Hepatocyte (in vitro differentiated cells): Measurements from ENCODE around the gene PCOLCE2. TPM values are rescaled to one million over a fixed set of nuclear protein-coding genes. Genes with fewer than 3 reads are reported as not detected.
A peak's percentile ranks its signal among the peaks of the same experiment; 100 is the strongest.

Experiments used
- DNase-seq: peaks from one replicate; pipeline ENCODE4 v3.0.0-alpha.2; 2016; ENCODE audit warnings: low spot score
- H2AFZ ChIP-seq: fragments of 200-600 bp; sonication (generic); 2 replicates; pipeline ENCODE4 v1.6.0; 2016; ENCODE audit warnings: antibody characterized with exemption, mild to moderate bottlenecking
- H3K27ac ChIP-seq: fragments of 200-600 bp; sonication (generic); 2 replicates; pipeline ENCODE4 v1.5.1; 2016; ENCODE audit warnings: mild to moderate bottlenecking
- H3K27me3 ChIP-seq: fragments of 200-600 bp; sonication (generic); 2 replicates; pipeline ENCODE4 v1.6.1; 2016
- H3K36me3 ChIP-seq: fragments of 200-600 bp; sonication (generic); replicated peaks from 2 replicates; pipeline ENCODE4 v1.5.1; 2016; ENCODE audit warnings: low read depth; ENCODE audit not compliant: insufficient read depth
- H3K4me1 ChIP-seq: fragments of 200-600 bp; sonication (generic); 2 replicates; pipeline ENCODE4 v1.5.1; 2016; ENCODE audit warnings: mild to moderate bottlenecking, moderate library complexity; ENCODE audit not compliant: insufficient read depth
- H3K4me2 ChIP-seq: fragments of 200-600 bp; sonication (generic); 2 replicates; pipeline ENCODE4 v1.6.0; 2016
- H3K4me3 ChIP-seq: fragments of 200-600 bp; sonication (generic); 2 replicates; pipeline ENCODE4 v1.5.1; 2016; ENCODE audit warnings: mild to moderate bottlenecking
- H3K79me2 ChIP-seq: fragments of 200-600 bp; sonication (generic); 2 replicates; pipeline ENCODE4 v1.6.0; 2017; ENCODE audit warnings: mild to moderate bottlenecking
- H3K9me2 ChIP-seq: fragments of 200-600 bp; sonication (generic); replicated peaks from 2 replicates; pipeline ENCODE4 v1.6.0; 2017; ENCODE audit warnings: mild to moderate bottlenecking; ENCODE audit not compliant: insufficient read depth
- H3K9me3 ChIP-seq: fragments of 200-600 bp; sonication (generic); 2 replicates; pipeline ENCODE4 v1.5.1; 2016; ENCODE audit warnings: low read depth, mild to moderate bottlenecking
- H4K20me1 ChIP-seq: fragments of 200-600 bp; sonication (generic); 2 replicates; pipeline ENCODE4 v1.6.0; 2016; ENCODE audit warnings: mild to moderate bottlenecking; ENCODE audit not compliant: insufficient read depth, poor library complexity, severe bottlenecking
- EZH2 ChIP-seq: fragments of 200-600 bp; sonication (generic); IDR thresholded peaks from 2 replicates; pipeline ENCODE4 v1.6.1; 2016; ENCODE audit warnings: antibody characterized with exemption, mild to moderate bottlenecking, borderline replicate concordance
- EZH2phosphoT487 ChIP-seq: fragments of 200-600 bp; sonication (generic); IDR thresholded peaks from one replicate; pipeline ENCODE4 v1.6.1; 2018; ENCODE audit warnings: antibody characterized with exemption, mild to moderate bottlenecking, low read depth, moderate library complexity; ENCODE audit not compliant: unreplicated experiment, severe bottlenecking
- WGBS: methylation state at CpG from one replicate; pipeline ENCODE4 v1.1.6; 2016; ENCODE audit warnings: low lambda C conversion rate; ENCODE audit errors: missing lambda C conversion rate; 5-methylcytosine and 5-hydroxymethylcytosine counted together
- polyA plus RNA-seq: library from polyadenylated mRNA; unstranded; fragments of >200 nt; fragmentation: Nextera tagmentation; extraction: Ambion mirVana; gene quantifications from 2 replicates; pipeline ENCODE4 v1.2.1, GENCODE V29; 2016
- total RNA-seq: library from RNA; depleted of rRNA; stranded (reverse); fragments of >200 nt; gene quantifications from 2 replicates; pipeline ENCODE4 v1.2.3, GENCODE V29; 2014
- TF ChIP-seq, protein P1 (sequence below): fragments of 200-600 bp; sonication (generic); IDR thresholded peaks from 2 replicates; pipeline ENCODE4 v1.5.1; 2016; ENCODE audit warnings: antibody characterized with exemption, mild to moderate bottlenecking; ENCODE audit not compliant: poor library complexity

The PCOLCE2 gene
- total and polyA plus RNA-seq, 2 experiments from 2014 or later = 9.2 to 10.8 TPM

DNA sequence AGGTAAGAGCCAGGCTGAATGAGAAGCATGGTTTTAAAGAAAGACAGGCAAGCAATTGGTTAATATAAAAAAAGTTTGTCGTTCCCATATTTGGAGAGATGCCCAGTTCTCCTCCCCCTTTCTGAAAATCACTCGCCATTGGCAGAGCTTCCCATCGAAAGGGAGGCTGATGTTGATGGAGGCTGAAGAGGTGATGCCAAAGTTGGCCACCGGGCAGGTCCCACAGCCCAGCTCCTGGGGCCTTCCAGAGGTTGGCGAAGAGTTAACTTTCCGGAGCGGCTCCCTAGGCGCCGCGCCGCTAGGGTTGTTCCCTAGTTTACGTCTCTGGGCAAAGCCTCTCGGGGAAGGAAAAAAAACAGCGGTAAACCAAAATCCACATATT is 793 bp downstream of the PCOLCE2 start:
- peak overlapping the region; percentile 99 for H3K4me2 ChIP-seq
- H3K79me2 ChIP-seq = no peaks in the 10 kb centered on the region
- H3K9me2 ChIP-seq = no peaks in the 10 kb centered on the region
- no peaks in the 10 kb centered on the region for H3K36me3 ChIP-seq
- peak overlapping the region; percentile 93 for H2AFZ ChIP-seq
- DNase-seq = peak; percentile 21
- H3K27me3 ChIP-seq = peaks cover 25% of the 10 kb centered on the region
- H4K20me1 ChIP-seq = no peaks in the 10 kb centered on the region
- WGBS = 3% methylated on average over 14 of the region's 14 CpGs
- H3K9me3 ChIP-seq = no peaks in the 10 kb centered on the region
- TF ChIP-seq EZH2phosphoT487 (no peak), EZH2 (no peak)
- TF ChIP-seq, protein P1, sequence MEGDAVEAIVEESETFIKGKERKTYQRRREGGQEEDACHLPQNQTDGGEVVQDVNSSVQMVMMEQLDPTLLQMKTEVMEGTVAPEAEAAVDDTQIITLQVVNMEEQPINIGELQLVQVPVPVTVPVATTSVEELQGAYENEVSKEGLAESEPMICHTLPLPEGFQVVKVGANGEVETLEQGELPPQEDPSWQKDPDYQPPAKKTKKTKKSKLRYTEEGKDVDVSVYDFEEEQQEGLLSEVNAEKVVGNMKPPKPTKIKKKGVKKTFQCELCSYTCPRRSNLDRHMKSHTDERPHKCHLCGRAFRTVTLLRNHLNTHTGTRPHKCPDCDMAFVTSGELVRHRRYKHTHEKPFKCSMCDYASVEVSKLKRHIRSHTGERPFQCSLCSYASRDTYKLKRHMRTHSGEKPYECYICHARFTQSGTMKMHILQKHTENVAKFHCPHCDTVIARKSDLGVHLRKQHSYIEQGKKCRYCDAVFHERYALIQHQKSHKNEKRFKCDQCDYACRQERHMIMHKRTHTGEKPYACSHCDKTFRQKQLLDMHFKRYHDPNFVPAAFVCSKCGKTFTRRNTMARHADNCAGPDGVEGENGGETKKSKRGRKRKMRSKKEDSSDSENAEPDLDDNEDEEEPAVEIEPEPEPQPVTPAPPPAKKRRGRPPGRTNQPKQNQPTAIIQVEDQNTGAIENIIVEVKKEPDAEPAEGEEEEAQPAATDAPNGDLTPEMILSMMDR = no peak
- peak overlapping the region; percentile 77 for H3K4me3 ChIP-seq
- H3K4me1 ChIP-seq = peaks cover 3% of the 10 kb centered on the region
- H3K27ac ChIP-seq = no peak overlapping the region

DNA sequence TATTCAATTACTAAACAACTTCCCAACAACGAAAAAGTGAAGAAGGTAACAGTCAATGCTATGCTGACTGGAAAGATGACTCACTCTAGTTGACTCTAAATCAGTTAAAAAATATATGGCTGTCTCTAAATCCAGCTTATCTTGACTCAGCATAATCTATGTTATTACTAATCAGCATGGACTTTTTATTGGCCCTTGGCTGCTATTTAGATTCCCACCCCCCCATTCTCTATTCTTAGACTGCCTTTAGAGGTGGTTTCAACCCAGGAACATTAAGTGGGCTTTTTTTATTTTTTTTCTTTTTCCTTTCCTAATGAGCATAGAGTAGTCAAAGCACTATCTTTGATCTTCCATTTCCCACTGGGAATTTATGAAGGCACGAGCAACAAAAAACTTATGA is 1.9 kb downstream of the PCOLCE2 start:
- Histone ChIP-seq H3K36me3 (no peaks in the 10 kb centered on the region), H3K9me2 (no peaks in the 10 kb centered on the region), H3K4me3 (no peak overlapping the region), H3K9me3 (no peaks in the 10 kb centered on the region), H3K4me1 (peaks cover 3% of the 10 kb centered on the region), H3K79me2 (no peaks in the 10 kb centered on the region), H3K4me2 (no peak overlapping the region), H3K27ac (no peak overlapping the region), H3K27me3 (peaks cover 25% of the 10 kb centered on the region), H4K20me1 (no peaks in the 10 kb centered on the region), H2AFZ (no peak overlapping the region)
- TF ChIP-seq, protein P1 = no peak
- no peak for TF ChIP-seq EZH2phosphoT487
- DNase-seq = peak; percentile 50
- WGBS = 37% methylated on average over 2 of the region's 2 CpGs

DNA sequence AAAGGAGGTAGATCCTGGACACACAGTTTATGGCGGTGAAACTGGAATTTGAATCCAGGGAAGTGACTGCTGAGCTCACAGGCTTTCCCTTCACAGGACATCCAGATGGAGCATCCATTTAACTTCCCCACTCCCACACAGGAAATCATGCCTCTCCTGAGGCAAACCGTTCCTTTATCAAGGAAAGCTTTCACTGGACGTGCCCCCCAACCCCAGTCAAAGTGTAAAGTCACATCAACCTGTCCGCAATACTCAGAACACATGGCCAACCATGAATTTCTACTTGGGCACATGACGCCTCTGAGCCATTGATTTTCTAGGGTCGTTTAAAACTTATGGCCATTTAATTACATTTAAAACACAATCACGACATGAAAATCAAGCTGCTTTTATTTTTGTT is 2.9 kb downstream of the PCOLCE2 start:
- no peaks in the 10 kb centered on the region for H3K9me3 ChIP-seq

More for the DNA sequence above, 2.9 kb downstream of the PCOLCE2 start:
- H3K79me2 ChIP-seq = no peaks in the 10 kb centered on the region
- 84% methylated on average over 7 of the region's 7 CpGs for WGBS
- H2AFZ ChIP-seq = no peak overlapping the region
- H3K36me3 ChIP-seq = no peaks in the 10 kb centered on the region
- TF ChIP-seq EZH2 (no peak), EZH2phosphoT487 (no peak)
- TF ChIP-seq, protein P1 = no peak
- no peak for DNase-seq
- H3K4me1 ChIP-seq = peaks cover 3% of the 10 kb centered on the region
- peaks cover 25% of the 10 kb centered on the region for H3K27me3 ChIP-seq
- H3K9me2 ChIP-seq = no peaks in the 10 kb centered on the region
- no peak overlapping the region for H3K27ac ChIP-seq
- no peak overlapping the region for H3K4me2 ChIP-seq
- H3K4me3 ChIP-seq = no peak overlapping the region
- H4K20me1 ChIP-seq = no peaks in the 10 kb centered on the region
